COLO668 (cell line): ENCODE results near the gene PARVB.

Source experiments
- DNase-seq: peaks from one replicate; lab custom pipeline; 2025; ENCODE audit not compliant: unreplicated experiment; lab: John Stamatoyannopoulos, UW

Gene PARVB

GRCh38 chr22:44154436-44154942, 130.4 kb downstream of the PARVB start:
- DNase-seq, result no peak

GRCh38 chr22:44155115-44155514, 131.0 kb downstream of the PARVB start:
- peak; percentile 21 for DNase-seq

GRCh38 chr22:44157916-44158618, 134.0 kb downstream of the PARVB start:
- no peak for DNase-seq

GRCh38 chr22:44158816-44159215, 134.7 kb downstream of the PARVB start:
- no peak for DNase-seq

- no peak for DNase-seq
Measured at GRCh38 chr22:44159221-44159620, 135.1 kb downstream of the PARVB start.

GRCh38 chr22:44159811-44160210, 135.7 kb downstream of the PARVB start:
- DNase-seq, result no peak

- DNase-seq, result no peak
Measured at GRCh38 chr22:44160421-44160820, 136.3 kb downstream of the PARVB start.

- DNase-seq, result no peak
Measured at GRCh38 chr22:44161673-44162072, 137.6 kb downstream of the PARVB start.

GRCh38 chr22:44162960-44163359, 138.9 kb downstream of the PARVB start:
- peak; percentile 54 for DNase-seq

GRCh38 chr22:44163536-44163935, 139.4 kb downstream of the PARVB start:
- DNase-seq, result no peak

- no peak for DNase-seq
Measured at GRCh38 chr22:44164031-44164430, 139.9 kb downstream of the PARVB start.

GRCh38 chr22:44165286-44165874, 141.3 kb downstream of the PARVB start:
- DNase-seq, result no peak

- no peak for DNase-seq
Measured at GRCh38 chr22:44166498-44167276, 142.6 kb downstream of the PARVB start.

- DNase-seq, result no peak
Measured at GRCh38 chr22:44167501-44167900, 143.4 kb downstream of the PARVB start.

GRCh38 chr22:44168206-44168605, 144.1 kb downstream of the PARVB start:
- no peak for DNase-seq

- no peak for DNase-seq
Measured at GRCh38 chr22:44170470-44170869, 146.4 kb downstream of the PARVB start.

- DNase-seq, result no peak
Measured at GRCh38 chr22:44171561-44171960, 147.5 kb downstream of the PARVB start.

GRCh38 chr22:44172370-44173108, 148.4 kb downstream of the PARVB start:
- peak; percentile 85 for DNase-seq

GRCh38 chr22:44173154-44173553, 149.1 kb downstream of the PARVB start:
- DNase-seq, result no peak

GRCh38 chr22:44175676-44176075, 151.6 kb downstream of the PARVB start:
- no peak for DNase-seq
